Naive thymus-derived CD4-positive, alpha-beta T cell (primary cell): ENCODE data around the gene TTK. TPM values are rescaled to one million over a fixed set of nuclear protein-coding genes. Genes with fewer than 3 reads are reported as not detected.

ENCODE experiments used
- ATAC-seq: fragments of 150-1000 bp; cut with Tn5 transposase; 2 replicates; pipeline ENCODE4 v1.10.0; 2021; ENCODE audit warnings: mild to moderate bottlenecking, moderate library complexity
- CTCF ChIA-PET: fragments of 350-600 bp; sonication (Branson Sonifier 250); formaldehyde crosslinking; loops from one replicate; lab custom pipeline; 2021; ENCODE audit warnings: antibody characterized with exemption; lab: Charles Lee
- POLR2A ChIA-PET: fragments of 350-600 bp; sonication (Branson Sonifier 250); formaldehyde crosslinking; loops from one replicate; lab custom pipeline; 2021; ENCODE audit warnings: antibody characterized with exemption, inconsistent platforms; lab: Charles Lee
- DNase-seq, 9 donors: peaks; one replicate each; pipeline versions ENCODE4 v3.0.0 to v3.0.0-alpha.2; 2020 to 2022; ENCODE audit warnings: mixed read lengths in 1 of 9
- H3K27ac ChIP-seq: one replicate; pipeline ENCODE4 v1.7.0; 2013; ENCODE audit warnings: mild to moderate bottlenecking, low read depth, low read length, moderate library complexity
- H3K27me3 ChIP-seq, 2 donors: one replicate each; pipeline ENCODE4 v1.7.0; 2013; ENCODE audit warnings: low read length in 2 of 2, mild to moderate bottlenecking in 2 of 2, moderate library complexity in 2 of 2; ENCODE audit not compliant: control insufficient read depth in 2 of 2, insufficient read depth in 2 of 2
- H3K36me3 ChIP-seq, 3 experiments: 1 replicate in 2 of 3; 2 replicates in 1 of 3; pipeline ENCODE4 v1.7.0; 2013; ENCODE audit warnings: low read length in 3 of 3, mild to moderate bottlenecking in 3 of 3, moderate library complexity in 1 of 3; ENCODE audit not compliant: insufficient read depth in 3 of 3, control insufficient read depth in 2 of 3
- H3K4me1 ChIP-seq, 2 donors: one replicate each; pipeline ENCODE4 v1.7.0; 2013; ENCODE audit warnings: low read length in 2 of 2, mild to moderate bottlenecking in 2 of 2, moderate library complexity in 1 of 2; ENCODE audit not compliant: control insufficient read depth in 2 of 2, insufficient read depth in 2 of 2
- H3K4me3 ChIP-seq: 2 replicates; pipeline ENCODE4 v1.7.0; 2013; ENCODE audit warnings: mild to moderate bottlenecking, low read length
- H3K9me3 ChIP-seq, 3 experiments: 1 replicate in 2 of 3; 2 replicates in 1 of 3; pipeline ENCODE4 v1.7.0; 2013; ENCODE audit warnings: low read length in 3 of 3; ENCODE audit not compliant: control insufficient read depth in 2 of 3
- H3K27ac Mint-ChIP-seq, 9 donors: one replicate each; pipeline ENCODE4 v1.8.0; 2020 to 2022; ENCODE audit warnings: mixed read lengths in 9 of 9, mild to moderate bottlenecking in 8 of 9, moderate library complexity in 5 of 9, inconsistent platforms in 2 of 9
- H3K27me3 Mint-ChIP-seq, 5 donors: one replicate each; pipeline ENCODE4 v1.8.0; 2021 to 2022; ENCODE audit warnings: mixed read lengths in 5 of 5, mild to moderate bottlenecking in 1 of 5
- H3K36me3 Mint-ChIP-seq, 5 donors: one replicate each; pipeline ENCODE4 v1.8.0; 2020 to 2022; ENCODE audit warnings: mixed read lengths in 5 of 5, mild to moderate bottlenecking in 3 of 5, inconsistent platforms in 1 of 5
- H3K4me1 Mint-ChIP-seq, 7 donors: one replicate each; pipeline ENCODE4 v1.8.0; 2020 to 2022; ENCODE audit warnings: mixed read lengths in 7 of 7, mild to moderate bottlenecking in 3 of 7, inconsistent platforms in 1 of 7
- H3K4me3 Mint-ChIP-seq, 10 donors: one replicate each; pipeline ENCODE4 v1.8.0; 2020 to 2022; ENCODE audit warnings: mild to moderate bottlenecking in 10 of 10, mixed read lengths in 10 of 10, moderate library complexity in 6 of 10, inconsistent platforms in 2 of 10
- H3K9me3 Mint-ChIP-seq, 11 donors: one replicate each; pipeline ENCODE4 v1.8.0; 2020 to 2022; ENCODE audit warnings: mixed read lengths in 11 of 11, mild to moderate bottlenecking in 4 of 11, inconsistent platforms in 1 of 11, moderate library complexity in 1 of 11
- intact Hi-C, 2 donors: fragments of 100-400 bp; cut with micrococcal nuclease; formaldehyde crosslinking; loops; one replicate each; pipeline ENCODE4 v1.15.1; 2023
- polyA plus RNA-seq, 2 donors: library from polyadenylated mRNA; unstranded; fragments of 300-500 nt; fragmentation: Illumina TruSeq; gene quantifications; one replicate each; pipeline ENCODE4 v1.2.3, GENCODE V29; 2021
- total RNA-seq, 6 experiments: library from RNA in 5 of 6; stranded (reverse) in 5 of 6; gene quantifications; 1 replicate in 5 of 6; 2 replicates in 1 of 6; pipeline ENCODE4 v1.2.3 and lab custom pipeline; 2021 to 2026

The TTK gene
- total and polyA plus RNA-seq, 7 experiments from 2014 or later, result 0.13 to 22.4 (median 0.81) TPM; not detected in 1

DNA sequence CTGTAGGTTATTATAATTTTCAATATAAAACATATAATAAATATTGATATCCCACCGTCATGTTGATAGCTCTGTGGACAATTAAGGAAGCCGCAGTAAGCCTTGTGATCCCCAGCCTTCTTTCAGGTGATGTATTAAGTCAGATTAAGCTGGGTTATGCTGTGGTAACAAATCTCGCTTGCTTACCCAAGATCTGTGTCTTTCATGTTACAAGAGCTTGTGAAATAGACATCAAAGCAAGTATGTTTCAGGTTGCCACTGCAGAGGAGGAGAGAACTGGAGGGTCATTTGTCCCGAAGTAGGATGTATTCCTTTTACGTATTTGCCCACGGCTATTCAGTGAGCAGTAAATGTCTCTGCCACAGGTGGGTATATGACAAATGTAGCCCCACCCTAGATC, 84.2 kb downstream of the TTK start:
- ATAC-seq (no peak), DNase-seq (no peak)
- Mint-ChIP-seq H3K9me3 (no peaks in the 10 kb centered on the region), H3K27ac (no peak overlapping the region), H3K36me3 (no peaks in the 10 kb centered on the region), H3K27me3 (peaks cover 7 to 35% (median 11%) of the 10 kb centered on the region in 5 donors), H3K4me1 (no peaks in the 10 kb centered on the region), H3K4me3 (no peak overlapping the region)
- no peaks in the 10 kb centered on the region for H3K27me3 ChIP-seq
- intact Hi-C loops, result no loop called here
- H3K27ac ChIP-seq, result no peak overlapping the region
- ChIA-PET CTCF (no interaction called here), POLR2A (no interaction called here)
- no peaks in the 10 kb centered on the region for H3K36me3 ChIP-seq
- H3K9me3 ChIP-seq, result no peaks in the 10 kb centered on the region
- H3K4me1 ChIP-seq, result no peaks in the 10 kb centered on the region
- H3K4me3 ChIP-seq, result no peak overlapping the region

DNA sequence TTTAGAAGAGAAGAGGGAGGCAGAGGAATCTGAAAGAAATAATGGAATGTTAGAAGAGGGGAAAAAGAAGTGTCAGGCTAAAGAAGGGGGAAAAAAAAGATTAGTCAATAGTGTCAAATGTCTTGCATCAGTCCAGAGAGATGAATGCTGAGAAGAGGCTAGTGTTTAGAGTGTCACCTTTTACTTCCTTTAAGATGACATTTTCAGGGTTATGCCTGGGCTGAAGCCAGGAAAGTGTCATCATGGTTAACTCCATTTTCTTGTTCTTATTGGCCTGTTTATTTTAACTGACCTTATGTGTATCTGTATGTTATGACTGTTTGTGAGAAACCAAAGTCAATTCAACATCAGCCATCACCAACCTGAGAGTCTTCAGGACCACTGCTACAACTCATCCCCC, 87.1 kb downstream of the TTK start:
- H3K4me1 Mint-ChIP-seq, result peaks cover 0 to 8% (median 7%) of the 10 kb centered on the region in 7 donors
- Histone ChIP-seq H3K4me1 (no peaks in the 10 kb centered on the region), H3K4me3 (no peak overlapping the region), H3K36me3 (no peaks in the 10 kb centered on the region), H3K27me3 (no peaks in the 10 kb centered on the region), H3K9me3 (no peaks in the 10 kb centered on the region), H3K27ac (no peak overlapping the region)
- no peak for ATAC-seq
- POLR2A ChIA-PET, result no interaction called here
- H3K27me3 Mint-ChIP-seq, result peaks cover 7 to 32% (median 11%) of the 10 kb centered on the region in 5 donors
- CTCF ChIA-PET, result interaction anchor here (0.7 kb wide), 2 partner anchors 223 to 315 kb away, joined by 3 to 5 read pairs; no protein-coding TSS in a partner anchor
- no peak for DNase-seq
- H3K36me3 Mint-ChIP-seq, result peaks cover 0 to 2% (median 0%) of the 10 kb centered on the region in 5 donors
- no peaks in the 10 kb centered on the region for H3K9me3 Mint-ChIP-seq
- H3K27ac Mint-ChIP-seq, result no peak overlapping the region
- no peak overlapping the region for H3K4me3 Mint-ChIP-seq
- intact Hi-C loops, result loop anchor here in 1 of 2 donors (5.0 kb wide), 1 partner anchor 1661 kb away; the partner anchor contains the start of gene TENT5A

Other genes with a start within 250 kb of the TTK start
- gene ELOVL4, start 57.1 kb upstream of the TTK start, total RNA-seq, result under 1 TPM; 0.11 to 0.75 (median 0.37) TPM
- gene ELOVL4, start 57.1 kb upstream of the TTK start, polyA plus RNA-seq, result 1 to 10 TPM in 1 of 2 donors, under 1 TPM in 1; 0.39 to 1.6 TPM
- 10 to 100 TPM; 13.8 to 22.1 (median 17.4) TPM for gene BCKDHB, start 102.0 kb downstream of the TTK start, total RNA-seq
- 10 to 100 TPM; 18.6 to 24.3 TPM for gene BCKDHB, start 102.0 kb downstream of the TTK start, polyA plus RNA-seq